Measurements from ENCODE around the gene TRPM7. TPM values are rescaled to one million over a fixed set of nuclear protein-coding genes. Genes with fewer than 3 reads are reported as not detected.

TRPM7 gene
- total RNA-seq, 1 experiment from 2014 or later = 35.1 TPM

- Histone ChIP-seq H2AK5ac (ENCODE audit: insufficient read length, low read length) (no peak overlapping the region), H4K8ac (replicated peaks; ENCODE audit: insufficient read length, low read depth, low read length) (no peak overlapping the region), H2BK15ac (ENCODE audit: low read depth, low read length) (no peak overlapping the region), H3K9me3 (ENCODE audit: control insufficient read depth, low read depth, low read length) (no peaks in the 10 kb centered on the region), H3K14ac (ENCODE audit: insufficient read depth, low read length) (no peak overlapping the region), H3K23ac (ENCODE audit: insufficient read length, low read depth, low read length) (no peak overlapping the region), H3K79me1 (ENCODE audit: insufficient read depth, low read depth, low read length, poor library complexity, severe bottlenecking) (no peaks in the 10 kb centered on the region), H3K79me2 (ENCODE audit: insufficient read depth, low read length) (no peaks in the 10 kb centered on the region), H4K91ac (ENCODE audit: insufficient read length, low read depth, low read length) (no peak overlapping the region), H3T11ph (ENCODE audit: low read length) (no peak overlapping the region), H3K56ac (ENCODE audit: insufficient read length, low read depth, low read length) (no peak overlapping the region), H3K23me2 (ENCODE audit: insufficient read length, low read depth, low read length, poor library complexity, severe bottlenecking) (no peaks in the 10 kb centered on the region), H2BK20ac (ENCODE audit: low read depth, low read length, poor library complexity, severe bottlenecking) (no peak overlapping the region), H2BK12ac (ENCODE audit: insufficient read length, low read depth, low read length) (no peak overlapping the region), H3K27ac (ENCODE audit: insufficient read length, low read depth, low read length) (no peak overlapping the region), H3K4ac (ENCODE audit: low read depth, low read length) (no peak overlapping the region), H3K4me1 (ENCODE audit: insufficient read depth, low read length) (no peaks in the 10 kb centered on the region), H4K20me1 (ENCODE audit: control insufficient read depth, insufficient read depth, insufficient read length) (no peaks in the 10 kb centered on the region), H4K5ac (ENCODE audit: insufficient read length, low read depth, low read length) (no peak overlapping the region), H2BK5ac (ENCODE audit: insufficient read length, low read length) (no peak overlapping the region), H2BK120ac (ENCODE audit: low read depth, low read length, poor library complexity, severe bottlenecking) (no peak overlapping the region), H3K27me3 (ENCODE audit: insufficient read depth, low read length) (no peaks in the 10 kb centered on the region), H3K4me2 (ENCODE audit: insufficient read depth, insufficient read length, low read length) (no peak overlapping the region), H3K18ac (ENCODE audit: insufficient read length, low read depth, low read length) (no peak overlapping the region), H3K9ac (ENCODE audit: extremely low read depth, insufficient read length, low read length) (no peak overlapping the region), H2AFZ (ENCODE audit: low read length) (no peak overlapping the region)
- Mint-ChIP-seq H3K27me3 (ENCODE audit: low read depth) (no peaks in the 10 kb centered on the region), H3K36me3 (ENCODE audit: insufficient read depth in 1 of 3, low read depth in 3 of 3) (no peaks in the 10 kb centered on the region), H3K9me3 (no peaks in the 10 kb centered on the region), H3K27ac (no peak overlapping the region), H3K4me1 (no peaks in the 10 kb centered on the region), H3K4me3 (no peak overlapping the region)
- DNase-seq = no peak
- TF ChIP-seq, protein P1, sequence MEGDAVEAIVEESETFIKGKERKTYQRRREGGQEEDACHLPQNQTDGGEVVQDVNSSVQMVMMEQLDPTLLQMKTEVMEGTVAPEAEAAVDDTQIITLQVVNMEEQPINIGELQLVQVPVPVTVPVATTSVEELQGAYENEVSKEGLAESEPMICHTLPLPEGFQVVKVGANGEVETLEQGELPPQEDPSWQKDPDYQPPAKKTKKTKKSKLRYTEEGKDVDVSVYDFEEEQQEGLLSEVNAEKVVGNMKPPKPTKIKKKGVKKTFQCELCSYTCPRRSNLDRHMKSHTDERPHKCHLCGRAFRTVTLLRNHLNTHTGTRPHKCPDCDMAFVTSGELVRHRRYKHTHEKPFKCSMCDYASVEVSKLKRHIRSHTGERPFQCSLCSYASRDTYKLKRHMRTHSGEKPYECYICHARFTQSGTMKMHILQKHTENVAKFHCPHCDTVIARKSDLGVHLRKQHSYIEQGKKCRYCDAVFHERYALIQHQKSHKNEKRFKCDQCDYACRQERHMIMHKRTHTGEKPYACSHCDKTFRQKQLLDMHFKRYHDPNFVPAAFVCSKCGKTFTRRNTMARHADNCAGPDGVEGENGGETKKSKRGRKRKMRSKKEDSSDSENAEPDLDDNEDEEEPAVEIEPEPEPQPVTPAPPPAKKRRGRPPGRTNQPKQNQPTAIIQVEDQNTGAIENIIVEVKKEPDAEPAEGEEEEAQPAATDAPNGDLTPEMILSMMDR (conservative IDR thresholded peaks at IDR 0.05) = no peak
- no CpG with 5 or more reads among the region's 4 CpGs for WGBS (ENCODE audit: extremely low coverage, insufficient read length, low lambda C conversion rate)
Measured at GRCh38 chr15:50531766-50532165, 154.8 kb downstream of the TRPM7 start.
